ENCODE data around the gene LIPT2.
"Not testable (repeated sequence)": the region's sequence is repeated elsewhere in the genome, so short reads cannot be mapped to it uniquely, and the experiment has no call there.

The LIPT2 gene

DNA sequence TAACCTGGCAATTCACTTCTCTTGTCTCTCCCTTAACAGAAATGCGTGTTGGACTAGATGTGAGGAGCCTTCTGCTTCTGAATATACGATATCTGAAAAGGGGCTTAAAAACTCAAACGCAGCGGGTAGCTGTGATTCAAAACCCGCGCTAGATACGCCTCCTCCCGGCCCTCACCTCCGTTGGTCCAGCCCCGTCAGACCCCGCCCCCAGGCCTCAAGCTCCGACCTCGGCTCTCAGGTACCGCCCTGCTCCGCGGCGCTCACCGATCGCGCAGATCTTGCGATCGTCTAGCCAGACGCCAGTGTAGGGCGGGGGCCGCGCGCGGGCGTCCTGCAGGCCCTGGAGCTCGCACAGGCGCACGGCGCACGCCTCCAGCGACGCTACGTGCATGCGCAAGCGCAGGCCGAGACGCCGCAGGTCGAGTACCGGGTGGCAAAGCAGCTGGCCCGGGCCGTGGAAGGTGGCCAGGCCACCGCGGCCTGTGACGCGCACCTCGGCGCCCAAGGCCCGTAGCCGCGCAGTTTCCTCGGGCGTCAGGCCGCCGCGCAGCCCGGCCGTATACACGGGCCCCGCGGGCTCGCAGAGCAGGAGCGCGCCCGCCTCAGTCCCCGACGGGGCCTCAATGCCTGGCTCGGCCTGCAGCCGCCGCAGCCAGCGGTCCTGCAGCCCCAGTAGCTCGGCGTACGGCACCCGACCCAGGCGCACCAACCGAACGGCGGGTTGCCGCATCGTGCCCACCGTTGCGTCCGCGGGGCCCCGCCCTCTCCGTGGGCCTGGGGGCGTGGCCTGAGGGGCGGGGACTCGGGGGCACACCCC, at the start of gene LIPT2:
Gene LIPT2 (minus strand): TSS at position 751 of the 817 bp plus-strand sequence. CDS start 21 bp downstream, at position 730.
- TF ChIP-seq ZFX (IDR thresholded peaks at IDR 0.05; ENCODE audit: borderline replicate concordance) (no peak), CTCF (IDR thresholded peaks at IDR 0.05) (no peak)
- peak within 1 kb of the TSS; percentile 99 for H3K27ac ChIP-seq

GRCh38 chr11:74541466-74541865, 47.9 kb upstream of the LIPT2 start:
- TF ChIP-seq CTCF (IDR thresholded peaks at IDR 0.05) (no peak), ZFX (IDR thresholded peaks at IDR 0.05; ENCODE audit: borderline replicate concordance) (no peak)
- H3K27ac ChIP-seq: no peak overlapping the region

DNA sequence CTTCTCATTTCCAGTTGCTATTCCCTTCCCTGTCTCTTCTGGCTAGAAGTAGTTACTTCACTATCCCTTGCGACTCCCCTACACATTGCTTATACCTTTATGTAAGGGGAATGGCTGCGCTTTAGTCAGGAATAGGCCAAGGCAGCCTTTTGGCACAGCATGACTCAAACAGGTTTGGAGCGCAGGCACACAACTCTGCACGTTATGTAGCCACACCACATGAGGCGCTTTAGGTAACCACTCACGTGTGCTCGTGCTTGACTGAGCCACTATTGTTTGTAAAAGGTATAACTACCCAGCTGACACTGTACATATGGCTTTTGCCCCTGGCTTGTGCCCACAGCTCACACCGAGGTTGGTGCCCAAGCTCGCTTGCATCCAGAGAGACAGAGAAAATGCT, 46.7 kb upstream of the LIPT2 start:
- TF ChIP-seq ZFX (IDR thresholded peaks at IDR 0.05; ENCODE audit: borderline replicate concordance): no peak
- TF ChIP-seq CTCF (IDR thresholded peaks at IDR 0.05): no peak
- H3K27ac ChIP-seq: no peak overlapping the region

DNA sequence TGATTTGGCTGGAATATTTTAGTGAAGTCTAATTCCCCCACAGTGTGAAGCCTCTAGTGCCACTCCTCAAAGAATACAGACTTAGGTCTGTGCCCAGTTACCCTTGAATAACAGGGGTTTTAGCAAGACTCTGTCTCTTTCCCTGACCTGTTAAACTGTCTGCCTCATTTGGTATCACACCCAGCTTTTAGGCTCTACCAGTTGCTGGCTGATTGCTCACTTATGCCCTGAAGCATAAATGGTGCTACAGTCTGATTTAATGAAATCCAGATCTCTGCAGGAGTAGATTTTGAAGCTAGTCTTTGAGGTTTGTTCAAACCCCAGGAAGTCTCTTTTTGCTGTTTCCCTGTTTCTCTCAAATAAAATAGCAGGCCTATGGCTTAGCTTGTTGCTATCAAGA, 45.2 kb upstream of the LIPT2 start:
- no peak overlapping the region for H3K27ac ChIP-seq
- TF ChIP-seq CTCF (IDR thresholded peaks at IDR 0.05): no peak
- TF ChIP-seq ZFX (IDR thresholded peaks at IDR 0.05; ENCODE audit: borderline replicate concordance): no peak

DNA sequence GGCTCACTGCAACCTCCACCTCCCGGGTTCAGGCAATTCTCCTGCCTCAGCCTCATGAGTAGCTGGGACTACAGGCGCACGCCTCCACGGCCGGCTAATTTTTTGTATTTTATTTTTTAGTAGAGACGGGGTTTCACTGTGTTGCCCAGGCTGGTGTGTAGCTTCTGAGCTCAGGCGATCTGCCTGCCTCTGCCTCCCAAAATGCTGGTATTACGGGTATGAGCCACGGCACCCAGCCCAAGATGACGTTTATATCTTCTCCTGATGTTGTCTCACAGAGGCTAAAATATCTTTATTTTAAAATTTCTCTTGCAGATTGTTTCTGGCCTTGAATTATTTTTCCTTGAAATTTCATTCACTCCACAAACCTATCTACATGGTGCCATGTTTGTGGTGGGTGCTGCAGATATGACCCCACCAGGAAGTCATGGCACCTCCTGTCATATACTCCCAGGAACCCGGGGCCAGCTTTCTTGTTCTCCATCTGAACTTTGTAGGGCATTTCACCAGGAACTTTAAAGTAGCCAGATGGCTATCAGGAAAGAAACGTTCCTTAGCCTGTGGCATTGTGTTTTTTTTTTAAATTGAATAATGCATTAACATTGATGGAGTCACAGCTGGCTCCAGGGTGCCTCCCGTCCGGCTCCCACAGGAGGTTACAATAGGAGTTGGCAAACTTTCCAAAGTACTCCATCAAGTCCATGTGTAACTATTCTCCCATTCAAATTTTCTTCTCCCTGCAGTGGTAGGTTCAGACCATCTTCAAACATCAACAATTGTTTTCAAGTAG, 42.0 kb upstream of the LIPT2 start:
- no peak for TF ChIP-seq CTCF (IDR thresholded peaks at IDR 0.05)
- no peak for TF ChIP-seq ZFX (IDR thresholded peaks at IDR 0.05; ENCODE audit: borderline replicate concordance)
- no peak overlapping the region for H3K27ac ChIP-seq

- H3K27ac ChIP-seq: not testable (repeated sequence)
Measured at GRCh38 chr11:74534946-74535275, 41.4 kb upstream of the LIPT2 start.

DNA sequence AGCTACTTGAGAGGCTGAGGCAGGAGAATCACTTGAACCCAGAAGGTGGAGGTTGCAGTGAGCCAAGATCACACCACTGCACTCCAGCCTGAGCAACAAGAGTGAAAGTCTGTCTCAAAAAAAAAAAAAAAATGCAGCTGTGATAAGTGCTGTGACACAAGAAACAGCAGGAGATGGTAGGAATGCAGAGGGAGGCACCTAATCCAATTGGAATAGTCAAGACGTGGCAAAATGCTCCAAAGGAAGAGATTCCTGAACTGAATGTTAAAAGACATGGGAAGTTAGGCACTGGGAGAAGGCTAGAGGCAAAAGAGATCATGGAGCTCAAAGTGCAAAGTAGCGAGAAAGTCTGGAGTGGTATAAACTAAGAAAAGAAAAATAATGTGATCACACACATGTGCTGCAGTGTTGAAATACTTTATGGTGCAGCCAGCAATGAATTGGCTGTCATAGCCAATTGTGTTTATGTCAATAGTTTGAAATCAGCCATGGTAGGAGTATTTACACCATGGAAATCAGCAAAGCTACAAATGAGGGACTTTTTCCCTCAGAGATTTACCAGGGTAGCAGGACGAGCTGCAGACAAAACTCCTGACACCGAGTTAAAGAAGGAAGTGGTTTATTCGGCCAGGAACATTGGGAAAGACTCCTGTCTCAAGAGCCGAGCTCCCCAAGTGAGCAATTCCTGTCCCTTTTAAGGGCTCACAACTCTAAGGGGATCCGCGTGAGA, 40.9 kb upstream of the LIPT2 start:
- no peak overlapping the region for H3K27ac ChIP-seq
- TF ChIP-seq ZFX (IDR thresholded peaks at IDR 0.05; ENCODE audit: borderline replicate concordance) (no peak), CTCF (IDR thresholded peaks at IDR 0.05) (no peak)
